Left ventricle myocardium inferior (tissue), 1 donor: ENCODE results near the gene AP3M1. TPM values are rescaled to one million over a fixed set of nuclear protein-coding genes. Genes with fewer than 3 reads are reported as not detected.

ENCODE experiments used
- DNase-seq: peaks from one replicate; pipeline ENCODE4 v3.0.0-alpha.2; 2020
- H3K27ac ChIP-seq: fragments of 200-600 bp; replicated peaks from 2 replicates; pipeline ENCODE4 v1.8.0; 2021
- H3K27me3 ChIP-seq: fragments of 200-600 bp; 2 replicates; pipeline ENCODE4 v1.8.0; 2021; ENCODE audit warnings: low read depth
- H3K36me3 ChIP-seq: fragments of 200-600 bp; 2 replicates; pipeline ENCODE4 v1.8.0; 2021
- H3K4me1 ChIP-seq: fragments of 200-600 bp; 2 replicates; pipeline ENCODE4 v1.8.0; 2021
- H3K4me3 ChIP-seq: fragments of 200-600 bp; 2 replicates; pipeline ENCODE4 v1.8.0; 2021; ENCODE audit warnings: mild to moderate bottlenecking, moderate library complexity
- H3K9me3 ChIP-seq: fragments of 200-600 bp; replicated peaks from 2 replicates; pipeline ENCODE4 v1.8.0; 2021
- intact Hi-C: fragments of 100-400 bp; cut with micrococcal nuclease; formaldehyde crosslinking; loops from one replicate; pipeline ENCODE4 v1.11.0; 2022
- total RNA-seq: library from RNA; stranded (reverse); fragmentation: NEBNext Ultra II Directional; extraction: Animal tissue kit (Norgen Biotek cat#: 25700); gene quantifications from one replicate; pipeline ENCODE4 v1.2.1, GENCODE V29; 2021
- TF ChIP-seq, protein P1 (sequence below): fragments of 200-600 bp; IDR thresholded peaks from 2 replicates; pipeline ENCODE4 v1.8.0; 2021; ENCODE audit warnings: antibody characterized with exemption, mild to moderate bottlenecking, borderline replicate concordance
- donor health status: DM: no; HTN: yes; CAD: no; lungs with severe emphysema.

Gene AP3M1
- total RNA-seq, 1 donor from 2014 or later: 30.6 TPM

DNA sequence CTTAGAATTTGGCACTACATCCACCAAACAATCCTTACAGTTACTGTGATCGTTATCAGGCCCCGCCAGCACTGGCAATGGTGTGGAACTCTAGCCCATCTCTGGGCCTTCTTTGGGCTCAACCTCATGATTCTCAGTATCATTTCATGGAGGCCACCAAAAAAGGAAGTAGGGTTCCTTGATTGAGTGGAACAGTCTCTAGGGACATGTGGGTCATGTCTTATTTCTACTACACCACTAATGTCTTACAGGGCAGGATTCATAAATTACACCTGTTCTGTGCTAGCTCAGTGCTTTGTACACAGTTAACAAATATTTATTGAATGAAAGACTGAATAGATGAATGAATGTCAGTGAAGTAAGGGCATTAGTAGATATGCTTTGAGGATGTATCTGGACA, 53.9 kb downstream of the AP3M1 start:
- no peak for DNase-seq
- intact Hi-C loops: no loop called here
- Histone ChIP-seq H3K36me3 (peaks cover 98% of the 10 kb centered on the region), H3K27ac (no peak overlapping the region), H3K27me3 (no peaks in the 10 kb centered on the region), H3K9me3 (no peaks in the 10 kb centered on the region), H3K4me1 (no peaks in the 10 kb centered on the region), H3K4me3 (no peak overlapping the region)
- TF ChIP-seq, protein P1, sequence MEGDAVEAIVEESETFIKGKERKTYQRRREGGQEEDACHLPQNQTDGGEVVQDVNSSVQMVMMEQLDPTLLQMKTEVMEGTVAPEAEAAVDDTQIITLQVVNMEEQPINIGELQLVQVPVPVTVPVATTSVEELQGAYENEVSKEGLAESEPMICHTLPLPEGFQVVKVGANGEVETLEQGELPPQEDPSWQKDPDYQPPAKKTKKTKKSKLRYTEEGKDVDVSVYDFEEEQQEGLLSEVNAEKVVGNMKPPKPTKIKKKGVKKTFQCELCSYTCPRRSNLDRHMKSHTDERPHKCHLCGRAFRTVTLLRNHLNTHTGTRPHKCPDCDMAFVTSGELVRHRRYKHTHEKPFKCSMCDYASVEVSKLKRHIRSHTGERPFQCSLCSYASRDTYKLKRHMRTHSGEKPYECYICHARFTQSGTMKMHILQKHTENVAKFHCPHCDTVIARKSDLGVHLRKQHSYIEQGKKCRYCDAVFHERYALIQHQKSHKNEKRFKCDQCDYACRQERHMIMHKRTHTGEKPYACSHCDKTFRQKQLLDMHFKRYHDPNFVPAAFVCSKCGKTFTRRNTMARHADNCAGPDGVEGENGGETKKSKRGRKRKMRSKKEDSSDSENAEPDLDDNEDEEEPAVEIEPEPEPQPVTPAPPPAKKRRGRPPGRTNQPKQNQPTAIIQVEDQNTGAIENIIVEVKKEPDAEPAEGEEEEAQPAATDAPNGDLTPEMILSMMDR: no peak

DNA sequence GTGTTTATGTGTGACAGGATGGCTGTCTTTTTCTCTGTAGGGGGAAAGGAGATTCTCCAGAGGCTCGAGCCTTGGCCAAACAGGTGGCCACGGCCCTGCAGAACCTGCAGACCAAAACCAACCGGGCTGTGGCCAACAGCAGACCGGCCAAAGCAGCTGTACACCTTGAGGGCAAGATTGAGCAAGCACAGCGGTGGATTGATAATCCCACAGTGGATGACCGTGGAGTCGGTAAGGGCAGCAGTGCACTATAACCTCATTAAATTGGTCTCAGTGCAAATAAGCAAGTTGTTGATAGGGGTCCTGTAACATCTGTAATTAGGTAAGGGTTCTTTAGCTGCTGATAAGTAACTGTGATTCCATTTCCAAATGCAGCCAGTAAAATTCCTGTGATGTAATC, 56.4 kb downstream of the AP3M1 start:
- H3K36me3 ChIP-seq: peaks cover 100% of the 10 kb centered on the region
- DNase-seq: no peak
- TF ChIP-seq, protein P1: no peak
- H3K4me3 ChIP-seq: no peak overlapping the region
- no peaks in the 10 kb centered on the region for H3K9me3 ChIP-seq
- H3K4me1 ChIP-seq: no peaks in the 10 kb centered on the region
- H3K27me3 ChIP-seq: no peaks in the 10 kb centered on the region
- intact Hi-C loops: no loop called here
- no peak overlapping the region for H3K27ac ChIP-seq

DNA sequence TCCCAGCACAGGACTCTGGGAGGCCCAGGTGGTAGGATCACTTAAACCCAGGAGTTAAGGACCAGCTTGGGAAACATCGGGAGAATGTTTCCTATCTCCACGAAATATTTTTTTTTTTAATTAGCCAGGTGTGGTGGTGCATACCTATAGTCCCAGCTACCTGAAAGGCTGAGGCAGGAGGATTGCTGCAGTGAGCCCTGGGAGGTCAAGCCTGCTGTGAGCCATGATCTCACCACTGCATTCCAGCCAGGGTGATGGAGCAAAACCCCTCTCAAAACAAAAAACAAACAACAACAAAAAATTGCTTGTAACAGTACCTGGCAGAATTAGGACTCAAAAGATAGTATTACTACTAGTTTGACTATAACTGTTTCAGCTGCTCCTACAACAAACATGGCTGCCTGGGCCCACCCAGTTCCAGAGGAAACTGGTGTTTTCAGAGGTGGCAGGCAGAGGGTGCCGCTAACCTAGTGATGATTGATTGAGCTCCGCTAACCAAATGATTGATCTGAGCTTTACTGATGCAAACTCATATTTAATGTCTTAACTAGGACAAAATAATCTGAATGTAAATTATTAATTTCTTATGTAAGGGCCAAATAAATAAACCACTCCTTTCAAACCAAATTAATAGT, 57.0 kb downstream of the AP3M1 start:
- intact Hi-C loops: no loop called here
- peaks cover 100% of the 10 kb centered on the region for H3K36me3 ChIP-seq

DNA sequence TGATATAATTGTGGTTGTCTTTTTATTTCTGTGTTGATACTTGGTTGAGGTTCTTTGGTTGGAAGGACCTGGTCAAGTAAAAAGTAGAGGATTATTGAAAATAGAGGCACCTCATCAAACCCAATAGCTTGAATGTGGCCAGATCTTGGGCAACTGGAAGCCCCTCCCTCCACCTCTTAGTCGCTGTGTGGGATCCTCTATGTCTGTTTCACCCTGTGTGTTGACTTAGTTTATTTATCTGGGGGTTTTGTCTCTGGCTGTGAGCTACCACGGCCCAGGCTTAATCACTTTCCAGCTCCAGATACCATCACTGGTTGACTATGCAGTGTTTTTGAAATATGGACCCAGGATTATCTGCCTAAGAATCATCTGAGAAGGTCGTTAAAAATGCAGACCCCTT, 58.3 kb downstream of the AP3M1 start:
- H3K4me1 ChIP-seq: no peaks in the 10 kb centered on the region
- TF ChIP-seq, protein P1: no peak
- H3K4me3 ChIP-seq: no peak overlapping the region
- no peaks in the 10 kb centered on the region for H3K9me3 ChIP-seq
- H3K27me3 ChIP-seq: no peaks in the 10 kb centered on the region
- peaks cover 99% of the 10 kb centered on the region for H3K36me3 ChIP-seq
- no peak overlapping the region for H3K27ac ChIP-seq
- intact Hi-C loops: no loop called here
- DNase-seq: no peak

More for the DNA sequence above, 57.0 kb downstream of the AP3M1 start:
- H3K27me3 ChIP-seq: no peaks in the 10 kb centered on the region
- H3K27ac ChIP-seq: no peak overlapping the region
- DNase-seq: no peak
- H3K4me3 ChIP-seq: no peak overlapping the region
- H3K4me1 ChIP-seq: no peaks in the 10 kb centered on the region
- H3K9me3 ChIP-seq: no peaks in the 10 kb centered on the region
- TF ChIP-seq, protein P1: no peak

DNA sequence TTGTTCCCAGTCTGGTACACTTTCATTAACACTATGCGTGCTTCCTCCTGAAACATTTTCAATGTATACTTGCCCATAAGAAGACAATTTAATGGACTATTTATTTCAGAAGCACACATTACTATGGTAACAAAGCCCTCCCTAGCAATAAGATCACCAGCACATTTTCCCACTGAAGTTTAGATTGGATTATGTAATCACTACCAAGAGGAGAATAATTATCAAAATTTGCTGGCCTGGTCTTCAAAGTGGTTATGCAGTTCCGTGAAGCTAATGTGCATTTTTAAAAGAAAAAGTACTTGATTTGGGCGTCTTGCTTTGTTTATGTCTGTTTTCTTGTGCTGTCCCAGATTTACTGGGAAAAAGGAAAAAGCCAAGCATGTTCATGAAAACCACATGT, 61.9 kb downstream of the AP3M1 start:
- DNase-seq: no peak
- TF ChIP-seq, protein P1: no peak
- Histone ChIP-seq H3K27ac (no peak overlapping the region), H3K4me1 (peaks cover 15% of the 10 kb centered on the region), H3K9me3 (no peaks in the 10 kb centered on the region), H3K27me3 (no peaks in the 10 kb centered on the region), H3K36me3 (peaks cover 95% of the 10 kb centered on the region), H3K4me3 (no peak overlapping the region)
- intact Hi-C loops: loop anchor here (10.0 kb wide), 1 partner anchor 84 kb away; no protein-coding TSS in a partner anchor
